K562 (cell line): ENCODE data around the gene EXT2. TPM values are rescaled to one million over a fixed set of nuclear protein-coding genes. Genes with fewer than 3 reads are reported as not detected.
A peak's percentile ranks its signal among the peaks of the same experiment; 100 is the strongest.

Experiments used
- ATAC-seq: fragments of 200-7000 bp; cut with Tn5 transposase; 3 replicates; pipeline ENCODE4 v1.9.1; 2020; ENCODE audit warnings: moderate library complexity
- BruUV-seq: library from RNA; stranded (reverse); fragments of 400-500 nt; replicated peaks from 2 replicates; lab custom pipeline; 2021; lab: Mats Ljungman, UMichigan
- CTCF ChIA-PET: fragments of 300-600 bp; formaldehyde crosslinking; extraction: SDS; loops from one replicate; lab custom pipeline; 2021; ENCODE audit warnings: low intra/inter-chr PET ratio; lab: Yijun Ruan, JAX
- POLR2A ChIA-PET: fragments of 300-600, 350-650 bp; sonication (Branson Sonifier 250); formaldehyde crosslinking; extraction: SDS; loops from one replicate; lab custom pipeline; 2021; ENCODE audit warnings: antibody characterized with exemption, inconsistent platforms; lab: Yijun Ruan, JAX
- DNase-seq, 4 experiments: peaks; one replicate each; pipeline versions ENCODE4 v3.0.0 to v3.0.0-alpha.2; 2011 to 2018; ENCODE audit warnings: low spot score in 3 of 4, mixed read lengths in 3 of 4; ENCODE audit errors: extremely low read depth in 1 of 4
- FAIRE-seq: peaks from 2 replicates; lab custom pipeline; 2011; peaks lifted over from hg19 to GRCh38; lab: Jason Lieb, UNC
- H2AFZ ChIP-seq: 2 replicates; pipeline ENCODE4 v1.6.0; 2011; ENCODE audit warnings: low read depth, low read length, control low read depth, inconsistent platforms
- H3K27ac ChIP-seq: fragments of 200-600 bp; 3 replicates; pipeline ENCODE4 v1.8.0; 2011; ENCODE audit warnings: low read depth, mild to moderate bottlenecking, control low read depth, inconsistent platforms, low read length, moderate library complexity, mixed read lengths; ENCODE audit errors: extremely low read depth
- H3K27me3 ChIP-seq, 2 experiments: fragments of 300-600 bp in 1 of 2; 2 replicates in 1 of 2; 3 replicates in 1 of 2; pipeline versions ENCODE4 v1.6.0 to v1.8.0; 2011; ENCODE audit warnings: inconsistent platforms in 2 of 2, low read length in 2 of 2, mild to moderate bottlenecking in 1 of 2, mixed read lengths in 1 of 2, moderate library complexity in 1 of 2; ENCODE audit not compliant: control insufficient read depth in 2 of 2, insufficient read depth in 2 of 2
- H3K36me3 ChIP-seq: fragments of 300-600 bp; 3 replicates; pipeline ENCODE4 v1.8.0; 2011; ENCODE audit warnings: mild to moderate bottlenecking, low read length, inconsistent platforms; ENCODE audit not compliant: control insufficient read depth, insufficient read depth
- H3K4me1 ChIP-seq, 2 experiments: fragments of 200-600 bp in 1 of 2; replicated peaks in 1 of 2; 2 replicates in 1 of 2; 3 replicates in 1 of 2; pipeline versions ENCODE4 v1.5.1 to v1.8.0; 2011; ENCODE audit warnings: inconsistent platforms in 2 of 2, low read length in 2 of 2, mild to moderate bottlenecking in 1 of 2, mixed read lengths in 1 of 2, moderate library complexity in 1 of 2; ENCODE audit not compliant: control insufficient read depth in 2 of 2, insufficient read depth in 2 of 2
- H3K4me2 ChIP-seq: 2 replicates; pipeline ENCODE4 v1.6.1; 2011; ENCODE audit warnings: low read length, control low read depth, inconsistent platforms, mixed read lengths; ENCODE audit not compliant: insufficient read depth
- H3K4me3 ChIP-seq: fragments of 200-600 bp; sonication (generic), shearing (Covaris generic); 2 replicates; pipeline ENCODE4 v1.5.1; 2016; ENCODE audit warnings: control low read depth, inconsistent platforms
- H3K79me2 ChIP-seq: fragments of 200-600 bp; 3 replicates; pipeline ENCODE4 v1.8.0; 2011; ENCODE audit warnings: low read length, inconsistent platforms; ENCODE audit not compliant: control insufficient read depth, insufficient read depth
- H3K9ac ChIP-seq, 2 experiments: 2 replicates each; pipeline versions ENCODE4 v1.6.0 to v1.6.1; 2011; ENCODE audit warnings: low read depth in 2 of 2, low read length in 2 of 2, control low read depth in 1 of 2, inconsistent platforms in 1 of 2, mild to moderate bottlenecking in 1 of 2, mixed read lengths in 1 of 2; ENCODE audit not compliant: insufficient read depth in 1 of 2
- H3K9me1 ChIP-seq: one replicate; pipeline ENCODE4 v1.6.0; 2011; ENCODE audit warnings: inconsistent platforms, mild to moderate bottlenecking, low read length, moderate library complexity; ENCODE audit not compliant: control insufficient read depth, insufficient read depth
- H3K9me3 ChIP-seq: replicated peaks from 2 replicates; pipeline ENCODE4 v1.5.1; 2011; ENCODE audit warnings: low read depth, low read length, inconsistent platforms; ENCODE audit not compliant: control insufficient read depth, insufficient read depth
- H4K20me1 ChIP-seq: replicated peaks from 2 replicates; pipeline ENCODE4 v1.6.1; 2011; ENCODE audit warnings: low read length, inconsistent platforms, mixed read lengths; ENCODE audit not compliant: control insufficient read depth, insufficient read depth
- CBX8 ChIP-seq: fragments of 200-600 bp; sonication (generic); IDR thresholded peaks from 2 replicates; pipeline ENCODE4 v1.6.1; 2012; ENCODE audit warnings: borderline replicate concordance, mixed run types, low read depth, mild to moderate bottlenecking, moderate library complexity, mixed read lengths, low read length, control low read depth, inconsistent platforms; ENCODE audit not compliant: poor library complexity, severe bottlenecking; ENCODE audit errors: extremely low read depth
- HLTF ChIP-seq: fragments of 450-650 bp; IDR thresholded peaks from 2 replicates; pipeline ENCODE4 v1.6.1; 2016
- NFIC ChIP-seq: fragments of 450-650 bp; IDR thresholded peaks from 2 replicates; pipeline ENCODE4 v1.6.1; 2017; ENCODE audit warnings: mild to moderate bottlenecking, inconsistent platforms
- PYGO2 ChIP-seq: fragments of 450-650 bp; IDR thresholded peaks from 2 replicates; pipeline ENCODE4 v1.6.1; 2016; ENCODE audit warnings: mild to moderate bottlenecking, missing genetic modification characterization, moderate library complexity, missing compliant biosample characterization
- ZNF316 ChIP-seq: fragments of 450-650 bp; IDR thresholded peaks from 2 replicates; pipeline ENCODE4 v1.6.1; 2016
- WGBS: fragments of 100-300 bp; shearing (Covaris generic); methylation state at CpG from one replicate; pipeline ENCODE4 v1.1.6; 2016; ENCODE audit warnings: low coverage, mixed read lengths; ENCODE audit not compliant: insufficient coverage; ENCODE audit errors: missing lambda C conversion rate; 5-methylcytosine and 5-hydroxymethylcytosine counted together
- in situ Hi-C: fragments of 300-500 bp; cut with MboI; formaldehyde crosslinking; loops from 4 replicates; pipeline ENCODE4 v1.15.0; 2018; ENCODE audit warnings: inconsistent platforms, mixed read lengths
- intact Hi-C: fragments of 100-400 bp; cut with micrococcal nuclease; formaldehyde crosslinking; loops from 2 replicates; pipeline ENCODE4 v1.14.2; 2022
- polyA plus RNA-seq, 8 experiments: library from polyadenylated mRNA; depleted of rRNA in 4 of 8; stranded (reverse) in 5 of 8; unstranded in 3 of 8; fragments of >200 nt; fragmentation: Nextera tagmentation in 2 of 8; fragmentation: Illumina TruSeq in 1 of 8; extraction: Ambion mirVana in 2 of 8; extraction: Trizol in 1 of 8; gene quantifications; 2 replicates each; pipeline versions ENCODE4 v1.2.1 to v1.2.3, GENCODE V29; 2011 to 2014; ENCODE audit warnings: inconsistent platforms in 1 of 8, missing spikeins in 1 of 8
- total RNA-seq, 7 experiments: library from RNA; depleted of rRNA in 6 of 7; stranded (reverse); fragments of >200 nt in 6 of 7; fragmentation: Illumina TruSeq in 2 of 7; extraction: Trizol in 2 of 7; gene quantifications; 2 replicates each; pipeline versions ENCODE4 v1.2.1 to v1.2.3, GENCODE V29; 2011 to 2021; ENCODE audit warnings: low replicate concordance in 1 of 7
- TF ChIP-seq, protein P1 (sequence below): fragments of 250-450 bp; sonication (Bioruptor Pico); IDR thresholded peaks from 2 replicates; pipeline ENCODE4 v1.5.1; 2021; ENCODE audit warnings: mild to moderate bottlenecking

Gene EXT2
- total and polyA plus RNA-seq, 9 of the 15 experiments (the other 6 are each of a cell fraction or from before 2014, with no cell fraction given), result 7.5 to 52.1 (median 38.1) TPM

DNA sequence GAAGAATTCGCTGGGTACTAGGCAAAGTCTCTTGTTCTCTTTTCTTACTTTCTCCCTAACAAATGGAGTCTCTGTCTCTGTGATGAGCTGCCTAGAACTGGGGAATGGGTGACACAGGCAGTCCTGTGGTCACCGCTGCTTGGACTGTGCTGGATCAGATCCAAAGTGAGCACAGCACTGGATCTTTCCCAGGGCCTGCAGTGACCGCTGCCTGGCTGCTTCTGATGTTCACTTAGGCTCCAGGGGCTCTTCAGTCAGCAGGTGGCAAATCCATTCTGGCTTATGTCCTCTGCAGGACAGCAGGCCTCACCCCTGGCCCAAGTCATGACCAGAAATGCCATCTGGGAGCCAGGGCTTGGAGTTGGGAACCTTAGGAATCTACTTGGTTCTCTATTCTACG is 61.5 kb downstream of the EXT2 start:
- in situ Hi-C loops, result no loop called here
- H3K9ac ChIP-seq, result no peak overlapping the region
- no peaks in the 10 kb centered on the region for H3K79me2 ChIP-seq
- CTCF ChIA-PET, result no interaction called here
- FAIRE-seq, result no peak
- ATAC-seq, result peak; percentile 32; the same call in 2 of the 3 replicates
- no peaks in the 10 kb centered on the region for H3K9me3 ChIP-seq
- 76% methylated on average over 4 of the region's 4 CpGs for WGBS
- POLR2A ChIA-PET, result interaction anchor here (0.6 to 1.5 kb wide), 2 partner anchors 34 to 211 kb away, joined by 3 to 4 read pairs; no protein-coding TSS in a partner anchor
- H3K27me3 ChIP-seq, result no peaks in the 10 kb centered on the region
- TF ChIP-seq ZNF316 (no peak), NFIC (no peak), HLTF (no peak), CBX8 (no peak), PYGO2 (tag) (no peak)
- TF ChIP-seq, protein P1, sequence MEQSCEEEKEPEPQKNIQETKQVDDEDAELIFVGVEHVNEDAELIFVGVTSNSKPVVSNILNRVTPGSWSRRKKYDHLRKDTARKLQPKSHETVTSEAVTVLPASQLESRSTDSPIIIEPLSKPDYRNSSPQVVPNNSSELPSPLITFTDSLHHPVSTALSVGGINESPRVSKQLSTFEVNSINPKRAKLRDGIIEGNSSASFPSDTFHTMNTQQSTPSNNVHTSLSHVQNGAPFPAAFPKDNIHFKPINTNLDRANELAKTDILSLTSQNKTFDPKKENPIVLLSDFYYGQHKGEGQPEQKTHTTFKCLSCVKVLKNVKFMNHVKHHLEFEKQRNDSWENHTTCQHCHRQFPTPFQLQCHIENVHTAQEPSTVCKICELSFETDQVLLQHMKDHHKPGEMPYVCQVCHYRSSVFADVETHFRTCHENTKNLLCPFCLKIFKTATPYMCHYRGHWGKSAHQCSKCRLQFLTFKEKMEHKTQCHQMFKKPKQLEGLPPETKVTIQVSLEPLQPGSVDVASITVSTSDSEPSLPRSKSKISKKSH, result no peak
- H3K4me1 ChIP-seq, result no peaks in the 10 kb centered on the region
- no peaks in the 10 kb centered on the region for H3K9me1 ChIP-seq
- no peak overlapping the region for H3K27ac ChIP-seq
- H4K20me1 ChIP-seq, result no peaks in the 10 kb centered on the region
- H3K4me2 ChIP-seq, result no peak overlapping the region
- H3K36me3 ChIP-seq, result no peaks in the 10 kb centered on the region
- intact Hi-C loops, result no loop called here
- BruUV-seq, result no TSS peak
- no peak overlapping the region for H3K4me3 ChIP-seq
- no peak overlapping the region for H2AFZ ChIP-seq
- DNase-seq, result no peak
